ENCODE measurements around the gene C2orf78. TPM values are rescaled to one million over a fixed set of nuclear protein-coding genes. Genes with fewer than 3 reads are reported as not detected.

The C2orf78 gene
- polyA plus RNA-seq, 3 donors from 2014 or later: not detected

- DNase-seq: no peak
- Mint-ChIP-seq H3K9me3 (no peaks in the 10 kb centered on the region), H3K36me3 (no peaks in the 10 kb centered on the region), H3K4me3 (no peak overlapping the region), H3K27me3 (ENCODE audit: low read depth in 3 of 3) (peaks cover 0 to 6% (median 3%) of the 10 kb centered on the region in 3 donors), H3K27ac (no peak overlapping the region), H3K4me1 (no peaks in the 10 kb centered on the region)
Observed at GRCh38 chr2:73812635-73813034, 28.7 kb downstream of the C2orf78 start.

GRCh38 chr2:73818296-73818695, 34.3 kb downstream of the C2orf78 start:
- peaks cover 1 to 4% (median 3%) of the 10 kb centered on the region in 3 donors for H3K27me3 Mint-ChIP-seq (ENCODE audit: low read depth in 3 of 3)
- no peak for DNase-seq
- H3K4me1 Mint-ChIP-seq: no peaks in the 10 kb centered on the region
- no peak overlapping the region for H3K27ac Mint-ChIP-seq
- H3K36me3 Mint-ChIP-seq: no peaks in the 10 kb centered on the region
- no peak overlapping the region for H3K4me3 Mint-ChIP-seq
- H3K9me3 Mint-ChIP-seq: no peaks in the 10 kb centered on the region

- Mint-ChIP-seq H3K27ac (no peak overlapping the region), H3K9me3 (peaks cover 0 to 2% (median 0%) of the 10 kb centered on the region in 6 donors), H3K36me3 (no peaks in the 10 kb centered on the region), H3K27me3 (ENCODE audit: low read depth in 3 of 3) (peaks cover 0 to 4% (median 1%) of the 10 kb centered on the region in 3 donors), H3K4me3 (no peak overlapping the region), H3K4me1 (peaks cover 0 to 3% of the 10 kb centered on the region in 2 donors)
- no peak for DNase-seq
Observed at GRCh38 chr2:73821227-73821626, 37.2 kb downstream of the C2orf78 start.

- no peak overlapping the region for H3K27ac Mint-ChIP-seq
Observed at GRCh38 chr2:73821669-73822068, 37.7 kb downstream of the C2orf78 start.

GRCh38 chr2:73822276-73822675, 38.3 kb downstream of the C2orf78 start:
- Mint-ChIP-seq H3K27ac (no peak overlapping the region), H3K36me3 (no peaks in the 10 kb centered on the region), H3K27me3 (ENCODE audit: low read depth in 3 of 3) (peaks cover 0 to 4% (median 1%) of the 10 kb centered on the region in 3 donors), H3K4me3 (no peak overlapping the region), H3K4me1 (peaks cover 2 to 5% of the 10 kb centered on the region in 2 donors), H3K9me3 (peaks cover 0 to 2% (median 0%) of the 10 kb centered on the region in 6 donors)
- no peak for DNase-seq

More at GRCh38 chr2:73821669-73822068, 37.7 kb downstream of the C2orf78 start:
- DNase-seq: no peak
- Mint-ChIP-seq H3K9me3 (peaks cover 0 to 2% (median 0%) of the 10 kb centered on the region in 6 donors), H3K4me1 (peaks cover 0 to 3% of the 10 kb centered on the region in 2 donors), H3K36me3 (no peaks in the 10 kb centered on the region), H3K4me3 (no peak overlapping the region), H3K27me3 (ENCODE audit: low read depth in 3 of 3) (peaks cover 0 to 4% (median 1%) of the 10 kb centered on the region in 3 donors)

- H3K4me1 Mint-ChIP-seq: peaks cover 9 to 12% of the 10 kb centered on the region in 2 donors
- no peaks in the 10 kb centered on the region for H3K36me3 Mint-ChIP-seq
- no peak overlapping the region for H3K27ac Mint-ChIP-seq
- peaks cover 0 to 4% (median 1%) of the 10 kb centered on the region in 3 donors for H3K27me3 Mint-ChIP-seq (ENCODE audit: low read depth in 3 of 3)
- H3K4me3 Mint-ChIP-seq: no peak overlapping the region
- H3K9me3 Mint-ChIP-seq: peaks cover 0 to 2% (median 0%) of the 10 kb centered on the region in 6 donors
- no peak for DNase-seq
Observed at GRCh38 chr2:73822991-73823390, 39.0 kb downstream of the C2orf78 start.

GRCh38 chr2:73823416-73823815, 39.4 kb downstream of the C2orf78 start:
- Mint-ChIP-seq H3K4me1 (peaks cover 13 to 15% of the 10 kb centered on the region in 2 donors), H3K4me3 (no peak overlapping the region), H3K27ac (no peak overlapping the region), H3K36me3 (no peaks in the 10 kb centered on the region), H3K27me3 (ENCODE audit: low read depth in 3 of 3) (peaks cover 0 to 4% (median 1%) of the 10 kb centered on the region in 3 donors), H3K9me3 (peaks cover 0 to 2% (median 0%) of the 10 kb centered on the region in 6 donors)
- DNase-seq: no peak

GRCh38 chr2:73823916-73824523, 40.0 kb downstream of the C2orf78 start:
- Mint-ChIP-seq H3K27me3 (ENCODE audit: low read depth in 3 of 3) (peaks cover 3 to 4% (median 3%) of the 10 kb centered on the region in 3 donors), H3K4me3 (no peak overlapping the region), H3K4me1 (peaks cover 20% of the 10 kb centered on the region in 2 donors), H3K27ac (no peak overlapping the region), H3K9me3 (peaks cover 0 to 2% (median 0%) of the 10 kb centered on the region in 6 donors), H3K36me3 (no peaks in the 10 kb centered on the region)
- peak; percentile 54 to 67 (median 66) for DNase-seq

- Mint-ChIP-seq H3K27me3 (ENCODE audit: low read depth in 3 of 3) (peaks cover 0 to 4% (median 4%) of the 10 kb centered on the region in 3 donors), H3K4me3 (no peak overlapping the region), H3K36me3 (no peaks in the 10 kb centered on the region), H3K9me3 (peaks cover 0 to 3% (median 0%) of the 10 kb centered on the region in 6 donors), H3K4me1 (peaks cover 33% of the 10 kb centered on the region in 2 donors), H3K27ac (no peak overlapping the region)
- DNase-seq: no peak
Observed at GRCh38 chr2:73825408-73825807, 41.4 kb downstream of the C2orf78 start.

GRCh38 chr2:73827018-73827417, 43.0 kb downstream of the C2orf78 start:
- peak overlapping the region in 4 of 5 donors; percentile 76 to 97 (median 91) for H3K4me3 Mint-ChIP-seq
- H3K27me3 Mint-ChIP-seq (ENCODE audit: low read depth in 3 of 3): peaks cover 0 to 4% (median 4%) of the 10 kb centered on the region in 3 donors
- peak overlapping the region in 2 of 6 donors; percentile 85 to 98 for H3K27ac Mint-ChIP-seq
- peaks cover 42 to 48% of the 10 kb centered on the region in 2 donors for H3K4me1 Mint-ChIP-seq
- H3K36me3 Mint-ChIP-seq: no peaks in the 10 kb centered on the region
- DNase-seq: peak in 1 of 3 donors; percentile 13
- H3K9me3 Mint-ChIP-seq: peaks cover 0 to 3% (median 0%) of the 10 kb centered on the region in 6 donors

GRCh38 chr2:73827660-73828388, 43.8 kb downstream of the C2orf78 start:
- H3K4me1 Mint-ChIP-seq: peaks cover 49 to 53% of the 10 kb centered on the region in 2 donors
- no peak for DNase-seq
- peaks cover 0 to 4% (median 4%) of the 10 kb centered on the region in 3 donors for H3K27me3 Mint-ChIP-seq (ENCODE audit: low read depth in 3 of 3)
- peaks cover 0 to 3% (median 0%) of the 10 kb centered on the region in 6 donors for H3K9me3 Mint-ChIP-seq
- H3K36me3 Mint-ChIP-seq: peaks cover 5 to 6% (median 6%) of the 10 kb centered on the region in 3 donors
- peak overlapping the region; percentile 79 to 99 (median 96) for H3K27ac Mint-ChIP-seq
- H3K4me3 Mint-ChIP-seq: peak overlapping the region; percentile 89 to 97 (median 93)

GRCh38 chr2:73828389-73828817, 44.4 kb downstream of the C2orf78 start:
- H3K4me1 Mint-ChIP-seq: peaks cover 49 to 56% of the 10 kb centered on the region in 2 donors
- H3K27ac Mint-ChIP-seq: peak overlapping the region; percentile 85 to 99 (median 96)
- H3K4me3 Mint-ChIP-seq: peak overlapping the region; percentile 87 to 97 (median 93)
- no peak for DNase-seq
- peaks cover 0 to 3% (median 0%) of the 10 kb centered on the region in 6 donors for H3K9me3 Mint-ChIP-seq
- peaks cover 5 to 9% (median 6%) of the 10 kb centered on the region in 3 donors for H3K36me3 Mint-ChIP-seq
- H3K27me3 Mint-ChIP-seq (ENCODE audit: low read depth in 3 of 3): peaks cover 0 to 4% (median 2%) of the 10 kb centered on the region in 3 donors

GRCh38 chr2:73828818-73829570, 45.0 kb downstream of the C2orf78 start, which contains the start of gene STAMBP:
STAMBP (plus strand) TSS chr2:73828961; CDS start chr2:73830857, 1,896 bp downstream.
- Mint-ChIP-seq H3K9me3 (peaks cover 0 to 1% (median 0%) of the 10 kb centered on the region in 6 donors), H3K36me3 (peaks cover 5 to 14% (median 6%) of the 10 kb centered on the region in 3 donors), H3K4me3 (peak within 1 kb of the TSS; percentile 89 to 97 (median 93)), H3K27me3 (ENCODE audit: low read depth in 3 of 3) (peaks cover 0 to 4% (median 2%) of the 10 kb centered on the region in 3 donors), H3K27ac (peak within 1 kb of the TSS; percentile 85 to 99 (median 96)), H3K4me1 (peaks cover 49 to 56% of the 10 kb centered on the region in 2 donors)
- DNase-seq: peak; percentile 88 to 90 (median 89)
